ENCODE data around the gene TNS1.

DNA sequence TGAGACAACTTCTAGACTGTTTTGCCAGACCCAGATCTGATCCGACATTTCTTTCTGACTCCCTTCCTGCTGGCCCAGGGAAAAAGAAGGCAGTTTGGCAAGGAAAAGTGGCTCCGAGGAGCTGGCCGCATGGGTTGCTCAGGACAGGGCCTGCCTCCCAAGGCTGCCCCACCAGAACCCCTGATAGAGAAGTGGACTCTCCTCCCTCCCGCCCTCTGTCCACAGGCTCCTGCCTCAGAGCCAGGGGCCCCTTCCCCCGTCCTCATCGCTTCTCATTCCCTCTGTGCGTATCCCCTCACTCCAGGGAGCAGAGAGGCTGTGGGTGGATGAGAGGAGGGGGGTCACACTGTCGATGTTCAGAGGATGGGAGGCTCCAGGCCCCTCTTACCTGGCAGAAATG lies 110.2 kb downstream of the TNS1 start:
- TF ChIP-seq CTCF (IDR thresholded peaks at IDR 0.05) (no peak), REST (IDR thresholded peaks at IDR 0.05; ENCODE audit: insufficient read depth in 1 of 2, low read depth in 2 of 2, low read length in 1 of 2) (no peak), POLR2AphosphoS5 (IDR thresholded peaks at IDR 0.05; ENCODE audit: low read depth, low read length) (no peak), TCF7L2 (IDR thresholded peaks at IDR 0.05; ENCODE audit: low read depth, low read length) (no peak)

Data from Panc1 (cell line).